ENCODE results near the gene PRH2. TPM values are rescaled to one million over a fixed set of nuclear protein-coding genes. Genes with fewer than 3 reads are reported as not detected.

Gene PRH2
- total RNA-seq, 1 experiment from 2014 or later = 0.52 TPM

- TF ChIP-seq, protein P1, sequence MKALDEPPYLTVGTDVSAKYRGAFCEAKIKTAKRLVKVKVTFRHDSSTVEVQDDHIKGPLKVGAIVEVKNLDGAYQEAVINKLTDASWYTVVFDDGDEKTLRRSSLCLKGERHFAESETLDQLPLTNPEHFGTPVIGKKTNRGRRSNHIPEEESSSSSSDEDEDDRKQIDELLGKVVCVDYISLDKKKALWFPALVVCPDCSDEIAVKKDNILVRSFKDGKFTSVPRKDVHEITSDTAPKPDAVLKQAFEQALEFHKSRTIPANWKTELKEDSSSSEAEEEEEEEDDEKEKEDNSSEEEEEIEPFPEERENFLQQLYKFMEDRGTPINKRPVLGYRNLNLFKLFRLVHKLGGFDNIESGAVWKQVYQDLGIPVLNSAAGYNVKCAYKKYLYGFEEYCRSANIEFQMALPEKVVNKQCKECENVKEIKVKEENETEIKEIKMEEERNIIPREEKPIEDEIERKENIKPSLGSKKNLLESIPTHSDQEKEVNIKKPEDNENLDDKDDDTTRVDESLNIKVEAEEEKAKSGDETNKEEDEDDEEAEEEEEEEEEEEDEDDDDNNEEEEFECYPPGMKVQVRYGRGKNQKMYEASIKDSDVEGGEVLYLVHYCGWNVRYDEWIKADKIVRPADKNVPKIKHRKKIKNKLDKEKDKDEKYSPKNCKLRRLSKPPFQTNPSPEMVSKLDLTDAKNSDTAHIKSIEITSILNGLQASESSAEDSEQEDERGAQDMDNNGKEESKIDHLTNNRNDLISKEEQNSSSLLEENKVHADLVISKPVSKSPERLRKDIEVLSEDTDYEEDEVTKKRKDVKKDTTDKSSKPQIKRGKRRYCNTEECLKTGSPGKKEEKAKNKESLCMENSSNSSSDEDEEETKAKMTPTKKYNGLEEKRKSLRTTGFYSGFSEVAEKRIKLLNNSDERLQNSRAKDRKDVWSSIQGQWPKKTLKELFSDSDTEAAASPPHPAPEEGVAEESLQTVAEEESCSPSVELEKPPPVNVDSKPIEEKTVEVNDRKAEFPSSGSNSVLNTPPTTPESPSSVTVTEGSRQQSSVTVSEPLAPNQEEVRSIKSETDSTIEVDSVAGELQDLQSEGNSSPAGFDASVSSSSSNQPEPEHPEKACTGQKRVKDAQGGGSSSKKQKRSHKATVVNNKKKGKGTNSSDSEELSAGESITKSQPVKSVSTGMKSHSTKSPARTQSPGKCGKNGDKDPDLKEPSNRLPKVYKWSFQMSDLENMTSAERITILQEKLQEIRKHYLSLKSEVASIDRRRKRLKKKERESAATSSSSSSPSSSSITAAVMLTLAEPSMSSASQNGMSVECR (CRISPR knock-in tag; IDR thresholded peaks at IDR 0.05; ENCODE audit: borderline replicate concordance) = no peak
- TF ChIP-seq ZNF512 (CRISPR knock-in tag; IDR thresholded peaks at IDR 0.05; ENCODE audit: borderline replicate concordance) = no peak
Observed at GRCh38 chr12:10889226-10889625, 39.8 kb upstream of the PRH2 start (continued).

GRCh38 chr12:10891937-10892336 lies 37.1 kb upstream of the PRH2 start:
- DNase-seq (ENCODE audit: low spot score) (no peak), ATAC-seq (no peak)
- Mint-ChIP-seq H3K27ac (no peak overlapping the region), H3K27me3 (ENCODE audit: low read depth) (no peaks in the 10 kb centered on the region; the same call in 1 of the 2 replicates), H3K4me3 (no peak overlapping the region), H3K4me1 (peaks cover 19% of the 10 kb centered on the region), H3K9me3 (no peaks in the 10 kb centered on the region), H3K36me3 (no peaks in the 10 kb centered on the region)
- TF ChIP-seq GABPB1 (CRISPR knock-in tag; IDR thresholded peaks at IDR 0.05) (peak; percentile 87), ZNF121 (CRISPR knock-in tag; IDR thresholded peaks at IDR 0.05) (no peak)
- CTCF ChIA-PET = no interaction called here
- POLR2A ChIA-PET = no interaction called here

DNA sequence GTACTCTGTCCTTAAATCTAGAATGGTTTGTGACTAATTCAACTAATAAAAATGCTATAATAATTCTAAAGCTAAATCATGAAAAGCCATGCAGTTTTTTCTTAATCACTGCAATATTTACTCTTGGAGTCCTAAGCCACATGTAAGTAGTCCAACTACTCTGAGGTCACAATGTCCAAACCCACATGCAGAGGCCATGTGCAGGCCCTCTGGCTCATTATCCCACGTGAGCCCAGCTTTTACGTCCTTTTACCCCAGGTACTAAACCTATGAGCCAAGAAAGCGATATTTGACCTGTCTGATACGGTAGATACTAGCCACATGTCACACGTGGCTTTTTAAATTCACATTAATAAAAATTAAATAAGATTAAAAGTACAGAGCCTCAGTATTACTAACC lies 32.2 kb upstream of the PRH2 start:
- Mint-ChIP-seq H3K27me3 (ENCODE audit: low read depth) (no peaks in the 10 kb centered on the region), H3K9me3 (peaks cover 7% of the 10 kb centered on the region), H3K36me3 (peaks cover 6% of the 10 kb centered on the region), H3K4me1 (no peaks in the 10 kb centered on the region), H3K4me3 (no peak overlapping the region), H3K27ac (no peak overlapping the region)
- DNase-seq (ENCODE audit: low spot score) (no peak), ATAC-seq (no peak)
- ChIA-PET CTCF (no interaction called here), POLR2A (no interaction called here)
- TF ChIP-seq USF1 (CRISPR knock-in tag; IDR thresholded peaks at IDR 0.05) = no peak
- no peak for TF ChIP-seq ZNF121 (CRISPR knock-in tag; IDR thresholded peaks at IDR 0.05)
- no peak for TF ChIP-seq NR1H2 (CRISPR knock-in tag; IDR thresholded peaks at IDR 0.05)
- no peak for TF ChIP-seq ZNF671 (CRISPR knock-in tag; IDR thresholded peaks at IDR 0.05)
- no peak for TF ChIP-seq ZNF232 (CRISPR knock-in tag; IDR thresholded peaks at IDR 0.05)
- no peak for TF ChIP-seq E2F5 (CRISPR knock-in tag; IDR thresholded peaks at IDR 0.05)
- no peak for TF ChIP-seq FOXP4 (CRISPR knock-in tag; IDR thresholded peaks at IDR 0.05)
- TF ChIP-seq STAT6 (CRISPR knock-in tag; conservative IDR thresholded peaks at IDR 0.05; ENCODE audit: low read depth) = no peak
- TF ChIP-seq ZBTB43 (CRISPR knock-in tag; IDR thresholded peaks at IDR 0.05) = no peak
- no peak for TF ChIP-seq ZNF416 (CRISPR knock-in tag; IDR thresholded peaks at IDR 0.05)
- TF ChIP-seq MLX (CRISPR knock-in tag; IDR thresholded peaks at IDR 0.05) = no peak
- no peak for TF ChIP-seq JUN (CRISPR knock-in tag; IDR thresholded peaks at IDR 0.05)
- no peak for TF ChIP-seq EMX1 (CRISPR knock-in tag; IDR thresholded peaks at IDR 0.05)
- no peak for TF ChIP-seq ATF2 (CRISPR knock-in tag; IDR thresholded peaks at IDR 0.05; ENCODE audit: borderline replicate concordance, low read depth)

Data from WTC11 (cell line).